Right cardiac atrium (tissue), 5 donors: Measurements from ENCODE around the gene GJA4. TPM values are rescaled to one million over a fixed set of nuclear protein-coding genes. Genes with fewer than 3 reads are reported as not detected.

Experiments used
- ATAC-seq, 2 donors: fragments of 200-7000 bp; cut with Tn5 transposase; one replicate each; pipeline versions ENCODE4 v1.8.0 to v1.9.1; 2020; ENCODE audit warnings: moderate library complexity in 2 of 2, mild to moderate bottlenecking in 1 of 2
- DNase-seq, 3 donors: peaks; one replicate each; pipeline ENCODE4 v3.0.0-alpha.2; 2020
- H3K27ac ChIP-seq: one replicate; pipeline ENCODE4 v1.5.1; 2013; ENCODE audit warnings: mild to moderate bottlenecking, low read length, control low read depth, moderate library complexity
- H3K27me3 ChIP-seq: one replicate; pipeline ENCODE4 v1.6.1; 2013; ENCODE audit not compliant: control insufficient read depth, insufficient read depth
- H3K4me1 ChIP-seq: one replicate; pipeline ENCODE4 v1.6.1; 2013; ENCODE audit warnings: low read length; ENCODE audit not compliant: control insufficient read depth, insufficient read depth
- H3K4me3 ChIP-seq: one replicate; pipeline ENCODE4 v1.5.1; 2013; ENCODE audit warnings: low read length, control low read depth
- H3K9me3 ChIP-seq: one replicate; pipeline ENCODE4 v1.6.1; 2013; ENCODE audit warnings: low read length; ENCODE audit not compliant: control insufficient read depth
- WGBS: extraction: QIAGEN DNeasy Blood & Tissue Kit; methylation state at CpG from one replicate; pipeline ENCODE4 v1.1.7; 2013; 5-methylcytosine and 5-hydroxymethylcytosine counted together
- intact Hi-C, 4 donors: fragments of 100-400 bp; cut with DNase I; formaldehyde crosslinking; loops; one replicate each; pipeline versions ENCODE4 v1.11.0 to v1.14.0; 2022 to 2023
- long read RNA-seq, 4 donors: library from polyadenylated mRNA; unstranded; transcript quantifications; one replicate each; pipeline ENCODE4 v2.0.0, GENCODE V29; 2020 to 2021
- polyA plus RNA-seq: library from polyadenylated mRNA; stranded (reverse); fragments of 200-250 nt; gene quantifications from one replicate; pipeline ENCODE4 v1.2.3, GENCODE V29; 2013
- total RNA-seq, 4 donors: library from RNA; stranded (reverse); fragmentation: NEBNext Ultra II Directional; extraction: Animal tissue kit (Norgen Biotek cat#: 25700); gene quantifications; one replicate each; pipeline ENCODE4 v1.2.1, GENCODE V29; 2021
- donor health status: healthy with polysubstance abuse.
- donor health status: DM: no; HTN: yes; CAD: no.
- donor health status: DM: no; HTN: no; CAD: no.
- donor health status: DM: no; HTN: yes; CAD: no; lungs with severe emphysema.
- donor health status: DM: yes; HTN: yes; CAD: no.

Gene GJA4
- 10 to 100 TPM; 18.0 to 31.4 (median 27.0) TPM for total RNA-seq
- 28.0 TPM for polyA plus RNA-seq
- long read RNA-seq, donor 1, partial matches to known transcripts: 0 of 14 reads
- long read RNA-seq, donor 1, other reads (novel, unspliced or antisense): 10 of 14 reads
- long read RNA-seq, donor 2, partial matches to known transcripts: 0 of 7 reads
- long read RNA-seq, donor 2, other reads (novel, unspliced or antisense): 2 of 7 reads
- long read RNA-seq, donor 3, transcript GJA4-201 (2 exons, 1,622 nt): major isoform, 49 of 63 reads
- long read RNA-seq, donor 3, partial matches to known transcripts: 0 of 63 reads
- long read RNA-seq, donor 3, other reads (novel, unspliced or antisense): 11 of 63 reads
- long read RNA-seq, donor 4, transcript GJA4-201 (2 exons, 1,622 nt): major isoform, 9 of 14 reads
- long read RNA-seq, donor 4, partial matches to known transcripts: 4 of 14 reads
- long read RNA-seq, donor 4, other reads (novel, unspliced or antisense): 1 of 14 reads

- ATAC-seq (peak; percentile 44 to 70), DNase-seq (peak; percentile 40 to 83 (median 72))
- H3K4me3 ChIP-seq: peak within 1 kb of the TSS; percentile 45
- H3K9me3 ChIP-seq: no peaks in the 10 kb centered on the region
- no peaks in the 10 kb centered on the region for H3K27me3 ChIP-seq
- intact Hi-C loops: loop anchor here in 1 of 4 donors (5.0 kb wide), 1 partner anchor 54 kb away; no protein-coding TSS in a partner anchor
- WGBS: 8% methylated on average over 45 of the region's 45 CpGs
- H3K4me1 ChIP-seq: no peaks in the 10 kb centered on the region
- H3K27ac ChIP-seq: peak within 1 kb of the TSS; percentile 15
Observed at GRCh38 chr1:34792868-34793727, at the start of gene GJA4. GJA4 (plus strand) TSS chr1:34792999; CDS start chr1:34794214, 1,215 bp downstream.

DNA sequence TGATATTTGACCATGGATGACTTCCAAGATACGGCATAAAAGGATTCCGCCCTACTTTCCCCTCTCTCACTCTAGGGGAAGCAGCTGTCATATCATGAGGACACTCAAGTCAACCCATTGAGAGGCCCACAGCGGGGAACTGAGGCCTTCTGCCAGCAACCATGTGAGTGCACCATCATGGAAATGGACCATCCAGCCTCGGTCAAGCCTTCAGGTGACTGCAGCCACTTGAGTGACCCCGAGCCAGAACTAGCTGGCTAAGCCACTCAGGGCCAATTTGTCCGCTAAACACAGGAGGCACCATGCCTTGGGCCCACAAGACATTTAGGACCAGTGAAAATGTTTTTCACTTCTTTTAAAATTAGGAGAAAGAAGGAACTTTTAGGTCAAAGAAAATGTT, 49.0 kb upstream of the GJA4 start:
- WGBS: 71% methylated on average over 6 of the region's 6 CpGs
- Histone ChIP-seq H3K27me3 (no peaks in the 10 kb centered on the region), H3K9me3 (no peaks in the 10 kb centered on the region), H3K4me1 (no peaks in the 10 kb centered on the region), H3K4me3 (no peak overlapping the region), H3K27ac (no peak overlapping the region)
- DNase-seq (no peak), ATAC-seq (no peak)
- intact Hi-C loops: loop anchor here in 2 of 4 donors (5.0 to 10.0 kb wide), 4 partner anchors 289 to 1109 kb away; no protein-coding TSS in a partner anchor

- ATAC-seq (no peak), DNase-seq (no peak)
- H3K27ac ChIP-seq: no peak overlapping the region
- no peaks in the 10 kb centered on the region for H3K27me3 ChIP-seq
- WGBS: 79% methylated on average over 3 of the region's 3 CpGs
- no peaks in the 10 kb centered on the region for H3K4me1 ChIP-seq
- no peak overlapping the region for H3K4me3 ChIP-seq
- H3K9me3 ChIP-seq: no peaks in the 10 kb centered on the region
- intact Hi-C loops: loop anchor here in 2 of 4 donors (5.0 to 10.0 kb wide), 4 partner anchors 290 to 1110 kb away; no protein-coding TSS in a partner anchor
Observed at GRCh38 chr1:34744851-34745250, 47.9 kb upstream of the GJA4 start.

- DNase-seq: no peak
- Histone ChIP-seq H3K4me3 (no peak overlapping the region), H3K27ac (no peak overlapping the region), H3K4me1 (peaks cover 2% of the 10 kb centered on the region), H3K27me3 (no peaks in the 10 kb centered on the region), H3K9me3 (no peaks in the 10 kb centered on the region)
- ATAC-seq: no peak
- WGBS: 77% methylated on average over 5 of the region's 5 CpGs
- intact Hi-C loops: loop anchor here in 2 of 4 donors (10.0 kb wide), 3 partner anchors 291 to 1111 kb away; no protein-coding TSS in a partner anchor
Observed at GRCh38 chr1:34745666-34746065, 47.1 kb upstream of the GJA4 start.

GRCh38 chr1:34746101-34746500, 46.7 kb upstream of the GJA4 start:
- no peak for DNase-seq
- ATAC-seq: no peak
- Histone ChIP-seq H3K27ac (no peak overlapping the region), H3K4me1 (peaks cover 2% of the 10 kb centered on the region), H3K4me3 (no peak overlapping the region), H3K9me3 (no peaks in the 10 kb centered on the region), H3K27me3 (no peaks in the 10 kb centered on the region)
- intact Hi-C loops: loop anchor here in 2 of 4 donors (10.0 kb wide), 3 partner anchors 291 to 1111 kb away; no protein-coding TSS in a partner anchor
- 84% methylated on average over 4 of the region's 4 CpGs for WGBS

GRCh38 chr1:34746785-34747637, 45.8 kb upstream of the GJA4 start:
- DNase-seq (no peak), ATAC-seq (no peak)
- 56% methylated on average over 18 of the region's 18 CpGs for WGBS
- H3K27me3 ChIP-seq: no peaks in the 10 kb centered on the region
- no peak overlapping the region for H3K4me3 ChIP-seq
- intact Hi-C loops: loop anchor here in 2 of 4 donors (10.0 kb wide), 3 partner anchors 292 to 1112 kb away; no protein-coding TSS in a partner anchor
- H3K9me3 ChIP-seq: no peaks in the 10 kb centered on the region
- no peak overlapping the region for H3K27ac ChIP-seq
- H3K4me1 ChIP-seq: peaks cover 2% of the 10 kb centered on the region

- H3K9me3 ChIP-seq: no peaks in the 10 kb centered on the region
- H3K27me3 ChIP-seq: no peaks in the 10 kb centered on the region
- no peak for DNase-seq
- no peak overlapping the region for H3K27ac ChIP-seq
- intact Hi-C loops: loop anchor here in 2 of 4 donors (10.0 kb wide), 3 partner anchors 293 to 1113 kb away; no protein-coding TSS in a partner anchor
- ATAC-seq: no peak
- H3K4me1 ChIP-seq: peaks cover 2% of the 10 kb centered on the region
- 57% methylated on average over 6 of the region's 6 CpGs for WGBS
- H3K4me3 ChIP-seq: no peak overlapping the region
Observed at GRCh38 chr1:34747638-34747941, 45.2 kb upstream of the GJA4 start.

DNA sequence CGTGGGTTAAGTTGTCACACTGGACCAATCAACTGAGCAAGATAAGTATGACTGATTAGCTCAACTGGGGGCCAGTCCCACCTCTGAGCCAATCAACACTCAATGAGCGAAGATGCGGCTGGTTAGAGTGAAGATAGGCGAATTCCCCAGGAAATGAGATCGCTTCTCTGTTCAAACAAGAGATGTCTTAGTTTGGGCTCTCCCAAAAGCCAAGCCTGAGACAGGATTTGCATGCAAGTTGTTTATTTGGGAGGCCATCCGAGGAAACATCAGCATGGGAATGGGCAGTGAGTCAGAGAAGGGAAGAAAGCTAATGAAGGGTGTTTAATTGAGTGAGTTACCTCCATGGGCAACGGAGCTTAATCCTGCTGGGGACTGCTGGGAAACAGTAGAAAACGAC, 42.8 kb upstream of the GJA4 start:
- Histone ChIP-seq H3K27ac (no peak overlapping the region), H3K4me1 (peaks cover 2% of the 10 kb centered on the region), H3K9me3 (no peaks in the 10 kb centered on the region), H3K27me3 (no peaks in the 10 kb centered on the region), H3K4me3 (no peak overlapping the region)
- no peak for DNase-seq
- 18% methylated on average over 8 of the region's 8 CpGs for WGBS
- intact Hi-C loops: loop anchor here in 2 of 4 donors (10.0 kb wide), 3 partner anchors 295 to 1115 kb away; no protein-coding TSS in a partner anchor
- no peak for ATAC-seq

GRCh38 chr1:34750610-34751009, 42.2 kb upstream of the GJA4 start:
- intact Hi-C loops: no loop called here
- Histone ChIP-seq H3K27ac (no peak overlapping the region), H3K9me3 (no peaks in the 10 kb centered on the region), H3K4me1 (peaks cover 2% of the 10 kb centered on the region), H3K4me3 (no peak overlapping the region), H3K27me3 (no peaks in the 10 kb centered on the region)
- DNase-seq (no peak), ATAC-seq (no peak)
- WGBS: 86% methylated on average over 5 of the region's 5 CpGs

- DNase-seq: no peak
- Histone ChIP-seq H3K4me1 (peaks cover 2% of the 10 kb centered on the region), H3K27me3 (no peaks in the 10 kb centered on the region), H3K4me3 (no peak overlapping the region), H3K27ac (no peak overlapping the region), H3K9me3 (no peaks in the 10 kb centered on the region)
- WGBS: 80% methylated on average over 3 of the region's 3 CpGs
- intact Hi-C loops: no loop called here
- ATAC-seq: no peak
Observed at GRCh38 chr1:34753163-34753562, 39.6 kb upstream of the GJA4 start.
